GM10266 (cell line): ENCODE measurements around the gene HMGXB4.
A peak's percentile ranks its signal among the peaks of the same experiment; 100 is the strongest.

Experiments
- DNase-seq: peaks from one replicate; pipeline ENCODE4 v3.0.0; 2012; ENCODE audit errors: extremely low spot score
- CTCF ChIP-seq: IDR thresholded peaks from 2 replicates; pipeline ENCODE4 v1.5.1; 2012; ENCODE audit warnings: mild to moderate bottlenecking, low read depth; ENCODE audit not compliant: control insufficient read depth, insufficient read depth; ENCODE audit errors: missing control alignments

The HMGXB4 gene

GRCh38 chr22:35303029-35303624, 45.8 kb downstream of the HMGXB4 start:
- no peak for TF ChIP-seq CTCF

GRCh38 chr22:35305525-35306070, 48.3 kb downstream of the HMGXB4 start:
- no peak for TF ChIP-seq CTCF
- DNase-seq: no peak

More at GRCh38 chr22:35303029-35303624, 45.8 kb downstream of the HMGXB4 start:
- no peak for DNase-seq

- TF ChIP-seq CTCF: no peak
- no peak for DNase-seq
These were observed 49.2 kb downstream of the HMGXB4 start for GRCh38 chr22:35306350-35306967.

GRCh38 chr22:35307372-35307771, 50.1 kb downstream of the HMGXB4 start:
- DNase-seq: no peak
- TF ChIP-seq CTCF: no peak

GRCh38 chr22:35307892-35308291, 50.6 kb downstream of the HMGXB4 start:
- no peak for DNase-seq
- no peak for TF ChIP-seq CTCF

GRCh38 chr22:35308480-35309021, 51.3 kb downstream of the HMGXB4 start:
- TF ChIP-seq CTCF: no peak
- peak; percentile 29 for DNase-seq
